Measurements from ENCODE around the gene TRMT61B. TPM values are rescaled to one million over a fixed set of nuclear protein-coding genes. Genes with fewer than 3 reads are reported as not detected.

TRMT61B gene
- total and polyA plus RNA-seq, 2 of the 13 experiments (the other 11 are each of a cell fraction or from before 2014, with no cell fraction given): 19.7 to 23.5 TPM

DNA sequence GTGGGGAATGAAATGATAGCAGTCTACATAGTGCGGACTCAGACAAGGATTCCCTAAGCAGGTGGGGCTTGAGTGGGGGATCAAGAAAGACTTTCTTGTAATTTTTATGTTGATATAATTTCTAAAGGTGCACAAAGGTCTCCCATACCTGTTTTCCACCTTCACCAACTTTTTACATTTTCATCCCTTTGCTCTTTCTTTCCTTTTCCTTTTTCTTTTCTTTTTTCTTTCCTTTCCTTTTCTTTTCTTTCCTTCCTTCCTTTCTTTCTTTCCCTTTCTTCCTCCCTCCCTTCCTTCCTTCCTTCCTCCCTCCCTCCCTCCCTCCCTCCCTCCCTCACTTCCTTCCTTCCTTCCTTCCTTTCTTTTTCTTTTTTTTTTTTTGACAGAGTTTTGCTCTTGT lies 10.1 kb upstream of the TRMT61B start:
- 91% methylated on average over 1 of the region's 1 CpG for WGBS (ENCODE audit: low lambda C conversion rate)
- Histone ChIP-seq H3K4me3 (replicated peaks in 1 of 3; ENCODE audit: insufficient read depth in 1 of 3, low read depth in 2 of 3, low read length in 3 of 3) (no peak overlapping the region), H3K9ac (ENCODE audit: insufficient read depth, low read depth, low read length) (no peak overlapping the region), H3K4me2 (ENCODE audit: low read depth, low read length) (no peak overlapping the region), H3K4me1 (ENCODE audit: insufficient read depth, low read length) (no peaks in the 10 kb centered on the region), H3K36me3 (replicated peaks in 1 of 2; ENCODE audit: control insufficient read depth in 1 of 2, insufficient read depth in 2 of 2, low read length in 2 of 2) (no peaks in the 10 kb centered on the region), H2AFZ (ENCODE audit: low read length) (no peak overlapping the region), H3K27ac (ENCODE audit: extremely low read length, insufficient read depth, low read length) (no peak overlapping the region), H3K27me3 (ENCODE audit: control insufficient read depth in 1 of 2, insufficient read depth in 2 of 2, low read length in 2 of 2) (no peaks in the 10 kb centered on the region; a peak in 1 of 5 replicates), H4K20me1 (ENCODE audit: insufficient read depth, low read length) (no peaks in the 10 kb centered on the region), H3K9me3 (ENCODE audit: low read length) (no peaks in the 10 kb centered on the region), H3K79me2 (ENCODE audit: insufficient read depth, low read length) (no peaks in the 10 kb centered on the region)
- no TSS peak for BruUV-seq (replicated peaks)
- TF ChIP-seq SRSF9 (IDR thresholded peaks at IDR 0.05; ENCODE audit: borderline replicate concordance, insufficient read depth, low read depth, low read length, poor library complexity, severe bottlenecking) (peak; percentile 40), ZNF496 (CRISPR knock-in tag; IDR thresholded peaks at IDR 0.05; ENCODE audit: insufficient replicate concordance) (no peak), HNRNPK (IDR thresholded peaks at IDR 0.05; ENCODE audit: low read depth, low read length, poor library complexity, severe bottlenecking) (peak; percentile 75)
- no peak for ATAC-seq
- ChIA-PET POLR2A (no interaction called here), CTCF (ENCODE audit: low intra/inter-chr PET ratio, low total read pairs) (no interaction called here)
- in situ Hi-C loops (cut with HindIII; ENCODE audit: extremely low pct_ligation_motif_present, low pct_unique_long_range_greater_than_20kb): no loop called here
- no peak for DNase-seq (ENCODE audit: low spot score)
- no peak for FAIRE-seq
- intact Hi-C loops (cut with micrococcal nuclease; ENCODE audit: unreplicated experiment): no loop called here

DNA sequence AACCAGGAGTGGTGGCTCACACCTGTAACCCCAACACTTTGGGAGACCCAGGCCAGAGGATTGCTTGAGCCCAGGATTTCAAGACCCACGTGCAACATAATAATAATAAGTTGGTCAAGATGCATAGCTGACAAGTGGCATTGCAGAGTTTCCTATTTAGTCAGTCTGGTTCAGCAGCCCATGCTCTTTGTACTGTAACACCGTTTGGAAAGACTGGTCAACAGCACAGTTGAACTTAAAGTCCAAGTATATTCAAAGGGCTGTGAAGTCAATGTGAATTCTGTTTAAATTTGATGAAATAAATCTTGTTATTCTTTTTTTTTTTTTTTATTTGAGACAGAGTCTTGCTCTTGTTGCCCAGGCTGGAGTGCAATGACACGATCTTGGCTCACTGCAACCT lies 1.5 kb upstream of the TRMT61B start:
- POLR2A ChIA-PET: interaction anchor here (0.6 kb wide), 1 partner anchor 23 kb away, joined by 3 read pairs; the partner anchor contains the start of gene WDR43
- no peak for TF ChIP-seq REPIN1 (CRISPR knock-in tag; IDR thresholded peaks at IDR 0.05; ENCODE audit: borderline replicate concordance, low read depth)
- TF ChIP-seq LBX2 (CRISPR knock-in tag; IDR thresholded peaks at IDR 0.05; ENCODE audit: borderline replicate concordance): no peak
- TF ChIP-seq ZNF724P (CRISPR knock-in tag; IDR thresholded peaks at IDR 0.05; ENCODE audit: borderline replicate concordance): peak; percentile 95
- no peak for TF ChIP-seq NFE2L2 (IDR thresholded peaks at IDR 0.05; ENCODE audit: low read length)
- 0 out of 2 replicates have a peak, but pooled peaks have one; percentile 15 for TF ChIP-seq HNF4G (IDR thresholded peaks at IDR 0.05; ENCODE audit: borderline replicate concordance, low read depth, low read length)
- no peak for TF ChIP-seq HNF4G (CRISPR knock-in tag; IDR thresholded peaks at IDR 0.05; ENCODE audit: borderline replicate concordance, low read depth)
- 0 out of 2 replicates have a peak, but pooled peaks have one; percentile 18 for TF ChIP-seq PAXIP1 (CRISPR knock-in tag; conservative IDR thresholded peaks at IDR 0.05)
- TF ChIP-seq, protein P1, sequence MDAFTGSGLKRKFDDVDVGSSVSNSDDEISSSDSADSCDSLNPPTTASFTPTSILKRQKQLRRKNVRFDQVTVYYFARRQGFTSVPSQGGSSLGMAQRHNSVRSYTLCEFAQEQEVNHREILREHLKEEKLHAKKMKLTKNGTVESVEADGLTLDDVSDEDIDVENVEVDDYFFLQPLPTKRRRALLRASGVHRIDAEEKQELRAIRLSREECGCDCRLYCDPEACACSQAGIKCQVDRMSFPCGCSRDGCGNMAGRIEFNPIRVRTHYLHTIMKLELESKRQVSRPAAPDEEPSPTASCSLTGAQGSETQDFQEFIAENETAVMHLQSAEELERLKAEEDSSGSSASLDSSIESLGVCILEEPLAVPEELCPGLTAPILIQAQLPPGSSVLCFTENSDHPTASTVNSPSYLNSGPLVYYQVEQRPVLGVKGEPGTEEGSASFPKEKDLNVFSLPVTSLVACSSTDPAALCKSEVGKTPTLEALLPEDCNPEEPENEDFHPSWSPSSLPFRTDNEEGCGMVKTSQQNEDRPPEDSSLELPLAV (CRISPR knock-in tag; conservative IDR thresholded peaks at IDR 0.05; ENCODE audit: low read depth): no peak
- TF ChIP-seq ZNF12 (CRISPR knock-in tag; IDR thresholded peaks at IDR 0.05): no peak

More for the DNA sequence above, 1.5 kb upstream of the TRMT61B start:
- H3K4me1 ChIP-seq (ENCODE audit: insufficient read depth, low read length): peaks cover 52% of the 10 kb centered on the region
- WGBS (ENCODE audit: low lambda C conversion rate): 23% methylated on average over 3 of the region's 3 CpGs
- H3K9ac ChIP-seq (ENCODE audit: insufficient read depth, low read depth, low read length): no peak overlapping the region
- DNase-seq (ENCODE audit: low spot score) (peak; percentile 58), FAIRE-seq (peak; percentile 43), ATAC-seq (peak; percentile 40)
- CTCF ChIA-PET (ENCODE audit: low intra/inter-chr PET ratio, low total read pairs): no interaction called here
- peaks cover 0 to 9% of the 10 kb centered on the region in 2 experiments; a peak in 1 of 5 replicates for H3K36me3 ChIP-seq (replicated peaks in 1 of 2; ENCODE audit: control insufficient read depth in 1 of 2, insufficient read depth in 2 of 2, low read length in 2 of 2)
- no peaks in the 10 kb centered on the region; a peak in 1 of 5 replicates for H3K27me3 ChIP-seq (ENCODE audit: control insufficient read depth in 1 of 2, insufficient read depth in 2 of 2, low read length in 2 of 2)
- peak overlapping the region; percentile 81 for H3K4me2 ChIP-seq (ENCODE audit: low read depth, low read length)
- peak overlapping the region; percentile 73 for H3K27ac ChIP-seq (ENCODE audit: extremely low read length, insufficient read depth, low read length)
- H3K4me3 ChIP-seq (replicated peaks in 1 of 3; ENCODE audit: insufficient read depth in 1 of 3, low read depth in 2 of 3, low read length in 3 of 3): 0 out of 6 replicates have a peak overlapping the region, but pooled peaks of 1 of the 3 experiments have one; percentile 14
- intact Hi-C loops (cut with micrococcal nuclease; ENCODE audit: unreplicated experiment) (no loop called here), in situ Hi-C loops (cut with HindIII; ENCODE audit: extremely low pct_ligation_motif_present, low pct_unique_long_range_greater_than_20kb) (no loop called here)
- H3K9me3 ChIP-seq (ENCODE audit: low read length): no peaks in the 10 kb centered on the region
- no peaks in the 10 kb centered on the region for H4K20me1 ChIP-seq (ENCODE audit: insufficient read depth, low read length)
- H2AFZ ChIP-seq (ENCODE audit: low read length): peak overlapping the region; percentile 20
- peaks cover 32% of the 10 kb centered on the region for H3K79me2 ChIP-seq (ENCODE audit: insufficient read depth, low read length)
- BruUV-seq (replicated peaks): no TSS peak
